GF-D8 (cell line): ENCODE data around the gene F13A1.

Experiments
- DNase-seq: peaks from one replicate; lab custom pipeline; 2025; lab: John Stamatoyannopoulos, UW

The F13A1 gene

GRCh38 chr6:6193221-6193745 is 127.2 kb downstream of the F13A1 start:
- DNase-seq = no peak

- DNase-seq = no peak
Measured at GRCh38 chr6:6191909-6192308, 128.6 kb downstream of the F13A1 start.

GRCh38 chr6:6191476-6191875 is 129.0 kb downstream of the F13A1 start:
- no peak for DNase-seq

DNA sequence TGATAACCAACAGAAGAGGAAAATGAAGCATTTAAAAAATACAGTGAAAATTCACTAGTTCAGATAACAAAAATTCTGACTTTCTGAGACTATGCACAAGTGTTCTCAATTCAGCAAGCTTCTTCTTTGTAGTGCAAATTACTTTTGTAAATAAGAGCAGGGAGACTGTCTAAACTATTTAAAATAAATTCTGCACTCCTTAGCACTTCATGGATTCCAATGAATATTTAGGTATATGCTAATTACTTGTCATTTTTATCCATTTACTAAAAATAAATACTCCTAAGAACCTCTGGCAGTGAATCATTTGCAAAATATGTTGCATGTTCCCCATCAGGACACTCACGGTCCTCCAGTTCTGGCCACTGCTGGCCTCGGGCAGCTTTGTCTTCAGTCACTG is 139.8 kb downstream of the F13A1 start:
- no peak for DNase-seq

DNA sequence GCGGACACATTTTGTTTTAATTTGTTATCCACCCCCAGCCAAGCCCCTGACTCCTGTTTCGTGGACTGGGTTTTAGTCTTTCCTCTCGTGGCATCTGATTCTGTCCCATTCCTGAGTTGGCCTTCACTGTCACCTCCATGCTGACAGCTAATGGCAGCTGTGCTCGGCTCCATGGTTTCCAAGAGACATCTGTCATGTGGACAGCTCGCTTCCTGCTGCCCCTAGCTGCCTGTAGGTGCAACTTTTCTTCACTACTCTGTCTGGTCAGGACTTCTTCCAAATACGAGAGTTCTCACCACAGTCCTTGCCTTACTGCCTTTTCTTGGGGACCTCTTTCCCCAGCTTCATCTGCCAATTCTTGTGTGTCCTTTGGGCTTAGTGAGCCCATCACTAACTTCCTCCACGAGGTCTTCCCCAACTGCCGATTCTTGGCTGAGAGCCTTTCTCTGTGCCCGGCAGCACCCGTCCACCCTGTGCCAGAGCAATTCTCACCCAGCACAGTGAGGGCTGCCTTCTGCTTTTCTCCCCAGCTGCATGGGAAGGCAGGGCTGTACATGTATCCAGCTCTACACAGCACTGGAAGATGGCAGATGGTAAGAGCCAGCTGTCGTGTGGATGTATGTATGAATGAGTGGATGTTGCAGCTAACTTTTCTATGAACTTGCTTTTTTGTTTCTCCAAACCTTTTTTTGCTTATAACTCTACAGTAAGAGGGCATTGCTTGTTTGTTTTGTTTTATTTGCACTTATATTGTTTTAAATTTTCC is 140.4 kb downstream of the F13A1 start:
- no peak for DNase-seq

DNA sequence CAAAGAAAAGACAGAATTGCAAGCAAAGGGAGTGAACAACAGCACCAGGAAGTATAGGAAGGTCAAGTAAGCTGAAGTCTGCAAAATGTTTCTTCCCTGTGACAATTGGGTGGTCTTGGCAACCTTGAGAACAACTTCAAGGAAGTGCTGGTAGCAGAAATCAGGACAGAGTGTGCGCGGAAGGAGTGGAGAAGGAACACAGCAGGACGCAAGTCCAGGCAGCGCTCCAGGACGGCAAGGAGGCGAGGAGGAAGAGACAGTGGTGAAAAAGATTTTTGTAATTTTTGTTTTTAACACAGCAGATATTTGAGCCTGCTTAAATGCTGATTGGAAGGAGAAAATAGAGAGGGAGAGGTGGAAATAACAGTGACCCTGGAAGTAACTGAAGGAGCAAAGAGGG is 141.7 kb downstream of the F13A1 start:
- DNase-seq = no peak

GRCh38 chr6:6177754-6178153 is 142.7 kb downstream of the F13A1 start:
- no peak for DNase-seq

- DNase-seq = no peak
Measured at GRCh38 chr6:6176586-6177228, 143.8 kb downstream of the F13A1 start.

DNA sequence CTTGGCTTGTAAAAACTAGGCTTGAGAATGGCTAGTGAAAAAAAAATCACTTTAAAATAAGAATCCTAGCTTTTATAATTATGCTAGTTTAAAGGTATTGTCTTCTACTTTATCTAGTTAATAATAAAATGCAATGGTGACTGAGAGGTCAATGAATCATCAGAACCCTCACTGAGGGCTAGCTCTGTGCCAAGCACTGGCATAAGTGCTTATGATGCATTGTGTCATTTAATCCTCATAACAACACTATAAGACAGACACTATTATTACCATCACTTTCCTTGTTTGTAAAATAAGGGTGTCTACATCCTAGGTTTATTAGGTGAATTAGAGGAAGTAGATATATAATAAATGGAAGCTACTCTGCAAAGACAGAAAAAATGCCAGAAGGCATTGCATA is 144.3 kb downstream of the F13A1 start:
- DNase-seq = no peak

DNA sequence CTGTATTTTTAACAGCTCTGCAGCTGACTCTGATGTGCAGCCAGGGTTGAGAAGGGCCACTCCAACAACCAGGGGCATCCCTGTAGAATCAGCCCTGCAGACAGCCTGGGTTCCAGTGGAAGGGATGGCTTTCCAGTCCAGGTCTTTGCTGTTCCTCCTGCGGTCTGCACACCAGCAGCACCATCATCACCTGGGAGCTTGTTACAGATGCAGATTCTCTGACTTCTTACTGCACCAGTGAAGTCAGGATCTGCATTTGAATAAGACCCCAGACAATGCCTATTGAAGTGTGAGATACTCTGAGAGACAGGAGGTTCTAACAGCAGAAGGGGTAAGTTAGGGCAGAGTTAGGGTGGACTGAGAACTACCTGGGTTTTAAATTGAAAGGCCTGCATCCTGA is 151.3 kb downstream of the F13A1 start:
- DNase-seq = no peak

- no peak for DNase-seq
Measured at GRCh38 chr6:6166064-6166463, 154.4 kb downstream of the F13A1 start.

- no peak for DNase-seq
Measured at GRCh38 chr6:6164367-6164766, 156.1 kb downstream of the F13A1 start.

DNA sequence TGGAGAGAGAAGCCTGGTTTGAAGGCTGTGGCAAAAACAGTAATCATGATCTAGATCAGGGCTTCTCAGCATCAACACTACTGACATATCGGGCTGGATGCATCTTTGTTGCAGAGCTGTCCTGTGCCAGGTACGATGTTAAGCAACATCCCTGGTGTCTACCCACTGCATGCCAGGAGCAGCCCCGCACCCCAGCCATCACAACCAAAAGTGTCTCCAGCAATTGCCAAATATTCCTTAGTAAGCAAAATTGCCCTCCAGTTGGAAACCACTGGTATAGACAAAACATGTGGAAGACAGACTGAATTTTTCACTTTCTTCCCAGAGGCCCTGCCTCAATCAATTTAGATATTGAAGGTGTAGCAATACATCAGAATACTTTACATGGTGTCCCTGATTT is 166.1 kb downstream of the F13A1 start:
- DNase-seq = no peak

GRCh38 chr6:6152060-6152459 is 168.4 kb downstream of the F13A1 start:
- no peak for DNase-seq

- DNase-seq = no peak
Measured at GRCh38 chr6:6148192-6148815, 172.2 kb downstream of the F13A1 start.

- no peak for DNase-seq
Measured at GRCh38 chr6:6131492-6132109, 188.9 kb downstream of the F13A1 start.

DNA sequence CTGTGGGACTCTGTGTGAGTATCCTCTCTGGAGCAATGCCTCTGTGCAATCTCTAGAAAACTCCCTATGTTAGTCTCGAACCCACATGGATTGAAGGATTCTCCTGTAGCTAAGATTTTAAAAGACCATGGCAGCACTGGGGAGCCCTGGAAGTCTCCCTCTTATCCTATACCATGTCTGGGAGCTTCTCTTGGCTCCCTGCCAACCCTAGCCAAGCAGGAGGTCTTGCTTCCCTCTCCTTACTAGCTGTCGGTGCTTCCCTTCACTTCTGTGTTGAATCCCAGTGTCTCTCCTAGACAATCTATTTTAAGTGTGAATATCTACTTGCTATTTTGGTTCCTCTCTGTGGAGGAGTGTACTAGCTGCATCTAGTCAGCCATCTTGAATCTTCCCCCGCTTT is 195.0 kb downstream of the F13A1 start:
- DNase-seq = no peak

- no peak for DNase-seq
Measured at GRCh38 chr6:6123803-6124202, 196.7 kb downstream of the F13A1 start.

DNA sequence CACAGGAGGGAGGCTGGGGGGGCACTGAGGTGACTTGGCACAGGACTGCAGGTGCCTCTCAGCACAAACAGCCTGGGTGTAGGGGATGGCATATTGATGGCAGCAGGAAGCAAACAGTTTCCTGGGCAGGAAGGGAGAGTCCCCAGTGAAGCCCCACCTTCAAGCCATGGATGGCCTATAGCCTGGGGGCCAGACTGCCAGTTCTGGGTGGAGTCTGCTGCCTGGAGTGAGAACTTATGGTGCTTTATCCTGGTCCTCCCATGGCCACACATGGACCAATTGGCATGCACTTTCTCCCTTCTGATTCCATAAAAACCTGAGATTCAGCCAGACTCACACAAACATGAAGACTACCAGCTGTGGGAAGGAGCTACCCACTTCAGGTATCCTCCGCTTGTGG is 198.5 kb downstream of the F13A1 start:
- no peak for DNase-seq

DNA sequence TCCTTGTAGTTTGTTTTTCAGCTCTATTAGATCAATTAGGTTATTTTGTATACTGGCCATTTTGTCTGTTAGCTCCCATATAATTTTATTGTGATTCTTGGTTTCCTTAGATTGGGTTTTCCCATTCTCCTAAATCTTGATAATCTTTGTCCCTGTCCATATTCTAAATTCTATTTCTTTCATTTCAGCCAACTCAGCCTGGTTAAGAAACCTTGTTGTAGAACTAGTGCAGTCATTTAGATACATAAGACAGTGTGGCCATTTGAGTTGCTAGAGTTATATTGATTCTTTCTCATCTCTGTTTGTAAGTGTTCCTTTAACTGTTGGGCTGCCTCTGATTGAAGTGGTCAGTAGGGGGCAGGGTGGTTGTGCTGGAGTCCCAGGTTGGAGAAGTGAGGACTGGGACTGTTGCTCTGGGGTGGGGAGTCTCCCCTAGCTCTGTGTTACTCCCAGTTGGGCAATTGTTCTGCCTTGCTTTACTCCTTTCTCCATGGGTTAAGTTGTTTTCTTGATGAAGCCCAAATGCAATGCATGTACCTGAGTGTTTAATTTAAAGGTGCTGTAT is 214.9 kb downstream of the F13A1 start:
- DNase-seq = no peak
